Keratinocyte (primary cell): ENCODE results near the gene RAD51. TPM values are rescaled to one million over a fixed set of nuclear protein-coding genes. Genes with fewer than 3 reads are reported as not detected.

Source experiments
- DNase-seq: peaks from one replicate; pipeline ENCODE4 v3.0.0-alpha.2; 2011; ENCODE audit warnings: low read depth, missing footprints, low spot score
- FAIRE-seq: peaks from 2 replicates; lab custom pipeline; 2011; peaks lifted over from hg19 to GRCh38; lab: Jason Lieb, UNC
- H2AFZ ChIP-seq: 2 replicates; pipeline ENCODE4 v1.6.0; 2012; ENCODE audit warnings: low read length, control low read depth, inconsistent platforms; ENCODE audit not compliant: control insufficient read depth
- H3K27ac ChIP-seq: 2 replicates; pipeline ENCODE4 v1.5.1; 2011; ENCODE audit warnings: low read length; ENCODE audit not compliant: control insufficient read depth, insufficient read depth
- H3K27me3 ChIP-seq: 3 replicates; pipeline ENCODE4 v1.6.0; 2011; ENCODE audit warnings: low read length; ENCODE audit not compliant: control insufficient read depth, insufficient read depth; ENCODE audit errors: extremely low read depth
- H3K36me3 ChIP-seq, 2 experiments: 2 replicates in 1 of 2; 3 replicates in 1 of 2; pipeline ENCODE4 v1.5.1; 2011; ENCODE audit warnings: low read length in 2 of 2, mild to moderate bottlenecking in 1 of 2; ENCODE audit not compliant: control insufficient read depth in 2 of 2, insufficient read depth in 2 of 2; ENCODE audit errors: extremely low read depth in 1 of 2
- H3K4me1 ChIP-seq: 3 replicates; pipeline ENCODE4 v1.5.1; 2011; ENCODE audit warnings: low read length; ENCODE audit not compliant: control insufficient read depth, insufficient read depth; ENCODE audit errors: extremely low read depth
- H3K4me2 ChIP-seq: 3 replicates; pipeline ENCODE4 v1.6.0; 2011; ENCODE audit warnings: low read depth, low read length; ENCODE audit not compliant: control insufficient read depth, insufficient read depth; ENCODE audit errors: extremely low read depth
- H3K4me3 ChIP-seq, 3 experiments: fragments of 200-600 bp in 1 of 3; sonication (generic) in 1 of 3; 2 replicates in 2 of 3; 3 replicates in 1 of 3; pipeline ENCODE4 v1.5.1; 2011 to 2016; ENCODE audit warnings: low read length in 3 of 3, mild to moderate bottlenecking in 3 of 3, control low read depth in 2 of 3, inconsistent platforms in 1 of 3, low read depth in 1 of 3, mixed read lengths in 1 of 3, mixed run types in 1 of 3, moderate library complexity in 1 of 3; ENCODE audit not compliant: control insufficient read depth in 2 of 3, insufficient read depth in 2 of 3; ENCODE audit errors: extremely low read depth in 1 of 3
- H3K79me2 ChIP-seq: 2 replicates; pipeline ENCODE4 v1.6.0; 2012; ENCODE audit warnings: low read length; ENCODE audit not compliant: control insufficient read depth, insufficient read depth
- H3K9ac ChIP-seq: 3 replicates; pipeline ENCODE4 v1.6.0; 2011; ENCODE audit warnings: low read length; ENCODE audit not compliant: control insufficient read depth, insufficient read depth; ENCODE audit errors: extremely low read depth
- H3K9me1 ChIP-seq: 3 replicates; pipeline ENCODE4 v1.6.0; 2011; ENCODE audit warnings: low read length; ENCODE audit not compliant: control insufficient read depth, insufficient read depth; ENCODE audit errors: extremely low read depth
- H3K9me3 ChIP-seq: 2 replicates; pipeline ENCODE4 v1.5.1; 2012; ENCODE audit warnings: low read depth, low read length; ENCODE audit not compliant: control insufficient read depth
- H4K20me1 ChIP-seq: 3 replicates; pipeline ENCODE4 v1.6.0; 2011; ENCODE audit warnings: low read length; ENCODE audit not compliant: control insufficient read depth, insufficient read depth; ENCODE audit errors: extremely low read depth
- CTCF ChIP-seq, 3 experiments: IDR thresholded peaks in 1 of 3; conservative IDR thresholded peaks in 1 of 3; optimal IDR thresholded peaks in 1 of 3; 2 replicates in 2 of 3; 3 replicates in 1 of 3; pipeline versions ENCODE3 to v1.5.1; 2011; ENCODE audit warnings: low read length in 3 of 3, mild to moderate bottlenecking in 3 of 3, moderate library complexity in 2 of 3, control low read depth in 1 of 3, inconsistent platforms in 1 of 3; ENCODE audit not compliant: insufficient read depth in 2 of 3; ENCODE audit errors: extremely low read depth in 1 of 3
- EZH2 ChIP-seq: IDR thresholded peaks from one replicate; pipeline ENCODE4 v1.6.1; 2012; ENCODE audit warnings: inconsistent platforms, mild to moderate bottlenecking, low read length, moderate library complexity
- dilution Hi-C: fragments of 300-500 bp; cut with MboI; formaldehyde crosslinking; loops from one replicate; pipeline ENCODE4 v1.7.0; 2020; ENCODE audit warnings: low sequenced_read_pairs; ENCODE audit not compliant: extremely low pct_ligation_motif_present
- polyA plus RNA-seq, 5 experiments: library from polyadenylated mRNA; depleted of rRNA in 3 of 5; stranded (reverse) in 3 of 5; stranded (forward) in 1 of 5; unstranded in 1 of 5; fragments of >200 nt; gene quantifications; 1 replicate in 1 of 5; 2 replicates in 3 of 5; 3 replicates in 1 of 5; pipeline versions ENCODE4 v1.2.1 to v1.2.3, GENCODE V29; 2011 to 2012; ENCODE audit warnings: missing spikeins in 2 of 5, low read depth in 1 of 5, low replicate concordance in 1 of 5

The RAD51 gene
- polyA plus RNA-seq, 1 donor (not counting 4 experiments of a cell fraction or from before 2014, with no cell fraction given), result 6.9 TPM

DNA sequence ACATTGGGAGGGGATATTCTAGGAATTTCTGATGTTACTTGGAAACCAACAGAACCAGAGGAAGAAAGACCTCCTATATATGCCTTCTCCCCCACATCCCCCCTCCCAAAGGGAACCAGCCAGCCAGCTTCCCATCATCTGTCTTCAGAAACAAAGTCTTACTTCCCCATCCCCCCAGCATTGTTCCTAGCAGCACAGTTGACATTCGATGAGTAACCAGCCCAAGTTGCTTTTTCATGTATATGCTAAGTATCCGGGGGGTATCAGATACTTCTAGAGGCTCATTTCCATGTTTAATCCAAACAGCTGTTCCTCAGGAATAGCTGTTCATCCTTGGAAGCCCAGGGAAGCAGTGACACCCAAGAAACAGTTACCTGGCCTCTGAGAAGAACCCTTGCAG is 44.1 kb downstream of the RAD51 start:
- no peak overlapping the region for H3K4me2 ChIP-seq
- H3K79me2 ChIP-seq, result no peaks in the 10 kb centered on the region
- no peak for DNase-seq
- no peaks in the 10 kb centered on the region for H3K9me3 ChIP-seq
- H3K4me1 ChIP-seq, result peaks cover 7% of the 10 kb centered on the region
- no peak for FAIRE-seq
- H4K20me1 ChIP-seq, result no peaks in the 10 kb centered on the region
- no peaks in the 10 kb centered on the region for H3K27me3 ChIP-seq
- H3K9ac ChIP-seq, result no peak overlapping the region
- dilution Hi-C loops, result no loop called here
- peaks cover 31 to 33% of the 10 kb centered on the region in 2 experiments for H3K36me3 ChIP-seq
- H3K9me1 ChIP-seq, result no peaks in the 10 kb centered on the region
- no peak for TF ChIP-seq EZH2
- no peak for TF ChIP-seq CTCF (optimal IDR thresholded peaks at IDR 0.05 in 1 of 3, IDR thresholded peaks at IDR 0.05 in 1 of 3, conservative IDR thresholded peaks at IDR 0.05 in 1 of 3; ENCODE audit: extremely low read depth in 1 of 3, insufficient read depth in 2 of 3, low read length in 3 of 3)
- no peak overlapping the region for H2AFZ ChIP-seq
- H3K27ac ChIP-seq, result no peak overlapping the region
- H3K4me3 ChIP-seq, result no peak overlapping the region

GRCh38 chr15:40739854-40740253 is 44.9 kb downstream of the RAD51 start:
- DNase-seq (no peak), FAIRE-seq (no peak)

More at GRCh38 chr15:40739854-40740253, 44.9 kb downstream of the RAD51 start:
- peaks cover 35 to 38% of the 10 kb centered on the region in 2 experiments for H3K36me3 ChIP-seq
- H3K9me1 ChIP-seq, result no peaks in the 10 kb centered on the region
- H3K9ac ChIP-seq, result no peak overlapping the region
- no peak for TF ChIP-seq CTCF (optimal IDR thresholded peaks at IDR 0.05 in 1 of 3, IDR thresholded peaks at IDR 0.05 in 1 of 3, conservative IDR thresholded peaks at IDR 0.05 in 1 of 3; ENCODE audit: extremely low read depth in 1 of 3, insufficient read depth in 2 of 3, low read length in 3 of 3)
- no peak for TF ChIP-seq EZH2
- H3K27ac ChIP-seq, result no peak overlapping the region
- dilution Hi-C loops, result no loop called here
- H3K4me2 ChIP-seq, result no peak overlapping the region
- no peak overlapping the region for H2AFZ ChIP-seq
- H3K79me2 ChIP-seq, result no peaks in the 10 kb centered on the region
- H4K20me1 ChIP-seq, result no peaks in the 10 kb centered on the region
- peaks cover 12% of the 10 kb centered on the region for H3K4me1 ChIP-seq
- no peak overlapping the region for H3K4me3 ChIP-seq
- H3K9me3 ChIP-seq, result no peaks in the 10 kb centered on the region
- H3K27me3 ChIP-seq, result no peaks in the 10 kb centered on the region
